Endothelial cell of umbilical vein (primary cell): Measurements from ENCODE around the gene ERICH3. TPM values are rescaled to one million over a fixed set of nuclear protein-coding genes. Genes with fewer than 3 reads are reported as not detected.

Source experiments
- BruUV-seq: library from RNA; stranded (reverse); fragments of 400-500 nt; replicated peaks from 2 replicates; lab custom pipeline; 2021; lab: Mats Ljungman, UMichigan
- CTCF ChIA-PET: fragments of 300-600, 350-600 bp; sonication (Branson Sonifier 250); formaldehyde crosslinking; loops from one replicate; lab custom pipeline; 2021; ENCODE audit warnings: antibody characterized with exemption, inconsistent platforms; lab: Charles Lee
- POLR2A ChIA-PET: fragments of 300-600, 350-600 bp; sonication (Branson Sonifier 250); formaldehyde crosslinking; loops from one replicate; lab custom pipeline; 2021; ENCODE audit warnings: antibody characterized with exemption, inconsistent platforms; lab: Charles Lee
- DNase-seq: peaks from one replicate; pipeline ENCODE4 v3.0.0-alpha.2; 2011; ENCODE audit warnings: low read depth, low spot score
- FAIRE-seq: peaks from 2 replicates; lab custom pipeline; 2011; peaks lifted over from hg19 to GRCh38; lab: Jason Lieb, UNC
- H2AFZ ChIP-seq: 2 replicates; pipeline ENCODE4 v1.6.0; 2012; ENCODE audit warnings: low read depth, low read length, control low read depth, inconsistent platforms
- H3K27ac ChIP-seq: 2 replicates; pipeline ENCODE4 v1.5.1; 2011; ENCODE audit warnings: low read depth, mild to moderate bottlenecking, control low read depth, low read length, moderate library complexity; ENCODE audit not compliant: insufficient read depth
- H3K27me3 ChIP-seq, 2 experiments: 2 replicates each; pipeline versions ENCODE4 v1.6.0 to v1.6.1; 2011; ENCODE audit warnings: low read length in 2 of 2, mixed read lengths in 1 of 2; ENCODE audit not compliant: control insufficient read depth in 2 of 2, insufficient read depth in 2 of 2
- H3K36me3 ChIP-seq, 2 experiments: 2 replicates in 1 of 2; 3 replicates in 1 of 2; pipeline ENCODE4 v1.5.1; 2011; ENCODE audit warnings: low read length in 2 of 2, mild to moderate bottlenecking in 1 of 2, moderate library complexity in 1 of 2; ENCODE audit not compliant: control insufficient read depth in 2 of 2, insufficient read depth in 2 of 2; ENCODE audit errors: extremely low read depth in 1 of 2
- H3K4me1 ChIP-seq: 3 replicates; pipeline ENCODE4 v1.5.1; 2011; ENCODE audit warnings: mild to moderate bottlenecking, low read length; ENCODE audit not compliant: control insufficient read depth, insufficient read depth; ENCODE audit errors: extremely low read depth
- H3K4me2 ChIP-seq: 2 replicates; pipeline ENCODE4 v1.6.1; 2011; ENCODE audit warnings: low read length, control low read depth, mixed read lengths; ENCODE audit not compliant: insufficient read depth
- H3K4me3 ChIP-seq, 3 experiments: fragments of 200-600 bp in 1 of 3; sonication (generic), shearing (Covaris generic) in 1 of 3; replicated peaks in 1 of 3; 2 replicates each; pipeline ENCODE4 v1.5.1; 2011 to 2016; ENCODE audit warnings: control low read depth in 3 of 3, low read length in 3 of 3, mild to moderate bottlenecking in 2 of 3, inconsistent platforms in 1 of 3, low read depth in 1 of 3, moderate library complexity in 1 of 3; ENCODE audit not compliant: insufficient read depth in 1 of 3
- H3K79me2 ChIP-seq: 2 replicates; pipeline ENCODE4 v1.6.0; 2012; ENCODE audit warnings: low read length, inconsistent platforms; ENCODE audit not compliant: control insufficient read depth, insufficient read depth
- H3K9ac ChIP-seq: replicated peaks from 2 replicates; pipeline ENCODE3; 2011; ENCODE audit warnings: low read length, control low read depth; ENCODE audit not compliant: insufficient read depth; ENCODE audit errors: extremely low read depth
- H3K9me1 ChIP-seq: replicated peaks from 3 replicates; pipeline ENCODE4 v1.6.0; 2011; ENCODE audit warnings: mild to moderate bottlenecking, low read length; ENCODE audit not compliant: control insufficient read depth, insufficient read depth; ENCODE audit errors: extremely low read depth
- H3K9me3 ChIP-seq: replicated peaks from 2 replicates; pipeline ENCODE4 v1.5.1; 2012; ENCODE audit warnings: low read length, inconsistent platforms; ENCODE audit not compliant: control insufficient read depth, insufficient read depth
- H4K20me1 ChIP-seq: replicated peaks from 2 replicates; pipeline ENCODE3; 2011; ENCODE audit warnings: mild to moderate bottlenecking, low read length; ENCODE audit not compliant: control insufficient read depth, insufficient read depth; ENCODE audit errors: extremely low read depth
- EZH2 ChIP-seq: IDR thresholded peaks from 2 replicates; pipeline ENCODE4 v1.6.1; 2012; ENCODE audit warnings: borderline replicate concordance, low read depth, mild to moderate bottlenecking, moderate library complexity, low read length, inconsistent platforms; ENCODE audit not compliant: severe bottlenecking
- FOS ChIP-seq: IDR thresholded peaks from 2 replicates; pipeline ENCODE4 v1.6.1; 2011; ENCODE audit warnings: mild to moderate bottlenecking, low read length, moderate library complexity, borderline replicate concordance; ENCODE audit not compliant: insufficient read depth
- GATA2 ChIP-seq: IDR thresholded peaks from 2 replicates; pipeline ENCODE4 v1.7.0; 2011; ENCODE audit warnings: low read depth, mild to moderate bottlenecking, moderate library complexity, mixed read lengths, low read length; ENCODE audit not compliant: insufficient read length, insufficient read depth
- JUN ChIP-seq: IDR thresholded peaks from 2 replicates; pipeline ENCODE4 v1.6.1; 2011; ENCODE audit warnings: borderline replicate concordance, low read depth; ENCODE audit not compliant: insufficient read length, insufficient read depth
- MYC ChIP-seq: IDR thresholded peaks from one replicate; pipeline ENCODE4 v1.6.1; 2011; ENCODE audit warnings: mild to moderate bottlenecking, low read depth, low read length
- POLR2A ChIP-seq: IDR thresholded peaks from 2 replicates; pipeline ENCODE4 v1.6.1; 2012; ENCODE audit warnings: low read depth, mild to moderate bottlenecking, control low read depth, low read length
- POLR2AphosphoS5 ChIP-seq: IDR thresholded peaks from 2 replicates; pipeline ENCODE4 v1.6.1; 2012; ENCODE audit warnings: low read depth, mild to moderate bottlenecking, control low read depth, low read length, moderate library complexity; ENCODE audit not compliant: insufficient read depth
- dilution Hi-C: fragments of 300-500 bp; cut with MboI; formaldehyde crosslinking; loops from one replicate; pipeline ENCODE4 v1.15.0; 2019; ENCODE audit warnings: low sequenced_read_pairs; ENCODE audit not compliant: extremely low pct_ligation_motif_present
- intact Hi-C: fragments of 100-400 bp; cut with micrococcal nuclease; formaldehyde crosslinking; loops from one replicate; pipeline ENCODE4 v1.10.0; 2022
- polyA plus RNA-seq, 4 experiments: library from polyadenylated mRNA; depleted of rRNA in 3 of 4; stranded (reverse) in 3 of 4; unstranded in 1 of 4; fragments of >200 nt; gene quantifications; 2 replicates each; pipeline versions ENCODE4 v1.2.1 to v1.2.3, GENCODE V29; 2011 to 2012; ENCODE audit warnings: missing spikeins in 1 of 4
- total RNA-seq: library from RNA; stranded (reverse); gene quantifications from 2 replicates; pipeline ENCODE4 v1.2.3, GENCODE V29; 2021
- TF ChIP-seq, protein P1 (sequence below), 2 donors: IDR thresholded peaks; 1 replicate in 1 of 2; 2 replicates in 1 of 2; pipeline ENCODE4 v1.5.1; 2011; ENCODE audit warnings: low read length in 2 of 2, mild to moderate bottlenecking in 2 of 2, moderate library complexity in 2 of 2, control low read depth in 1 of 2, inconsistent platforms in 1 of 2, low read depth in 1 of 2; ENCODE audit not compliant: insufficient read depth in 1 of 2; ENCODE audit errors: extremely low read depth in 1 of 2
- TF ChIP-seq, protein P2 (sequence below): IDR thresholded peaks from 2 replicates; pipeline ENCODE4 v1.6.1; 2011; ENCODE audit not compliant: insufficient read depth, insufficient read length

Gene ERICH3
- total and polyA plus RNA-seq, 2 donors (not counting 3 experiments of a cell fraction or from before 2014, with no cell fraction given) = not detected

DNA sequence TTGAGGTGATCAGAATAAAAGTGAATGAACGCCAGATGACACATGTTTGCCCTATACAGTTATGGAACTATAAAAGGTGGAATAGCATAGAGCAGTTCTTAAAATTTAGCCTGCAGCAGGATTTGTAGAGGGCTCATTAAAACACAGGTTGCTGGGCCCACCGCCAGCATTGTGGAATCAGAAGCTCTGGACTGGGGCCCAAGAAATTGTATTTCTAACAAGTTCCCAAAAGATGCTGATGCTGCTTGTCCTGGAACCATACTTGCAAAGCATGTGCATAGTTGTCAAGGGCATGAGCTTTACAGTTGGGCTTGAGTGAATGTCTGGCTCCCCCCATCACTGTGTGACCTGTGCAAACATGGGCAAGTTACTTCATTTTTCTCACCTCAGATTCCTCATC, 123.7 kb downstream of the ERICH3 start:
- Histone ChIP-seq H3K9me3 (no peaks in the 10 kb centered on the region), H4K20me1 (no peaks in the 10 kb centered on the region), H3K9ac (no peak overlapping the region), H3K4me3 (no peak overlapping the region), H3K4me1 (no peaks in the 10 kb centered on the region), H3K27me3 (no peaks in the 10 kb centered on the region), H3K27ac (no peak overlapping the region), H2AFZ (no peak overlapping the region), H3K36me3 (no peaks in the 10 kb centered on the region), H3K4me2 (no peak overlapping the region), H3K79me2 (no peaks in the 10 kb centered on the region), H3K9me1 (no peaks in the 10 kb centered on the region)
- dilution Hi-C loops = no loop called here
- intact Hi-C loops = no loop called here
- ChIA-PET POLR2A (no interaction called here), CTCF (no interaction called here)
- TF ChIP-seq EZH2 (no peak), JUN (no peak), FOS (no peak), GATA2 (no peak), POLR2A (no peak), MYC (no peak), POLR2AphosphoS5 (no peak)
- TF ChIP-seq, protein P1, sequence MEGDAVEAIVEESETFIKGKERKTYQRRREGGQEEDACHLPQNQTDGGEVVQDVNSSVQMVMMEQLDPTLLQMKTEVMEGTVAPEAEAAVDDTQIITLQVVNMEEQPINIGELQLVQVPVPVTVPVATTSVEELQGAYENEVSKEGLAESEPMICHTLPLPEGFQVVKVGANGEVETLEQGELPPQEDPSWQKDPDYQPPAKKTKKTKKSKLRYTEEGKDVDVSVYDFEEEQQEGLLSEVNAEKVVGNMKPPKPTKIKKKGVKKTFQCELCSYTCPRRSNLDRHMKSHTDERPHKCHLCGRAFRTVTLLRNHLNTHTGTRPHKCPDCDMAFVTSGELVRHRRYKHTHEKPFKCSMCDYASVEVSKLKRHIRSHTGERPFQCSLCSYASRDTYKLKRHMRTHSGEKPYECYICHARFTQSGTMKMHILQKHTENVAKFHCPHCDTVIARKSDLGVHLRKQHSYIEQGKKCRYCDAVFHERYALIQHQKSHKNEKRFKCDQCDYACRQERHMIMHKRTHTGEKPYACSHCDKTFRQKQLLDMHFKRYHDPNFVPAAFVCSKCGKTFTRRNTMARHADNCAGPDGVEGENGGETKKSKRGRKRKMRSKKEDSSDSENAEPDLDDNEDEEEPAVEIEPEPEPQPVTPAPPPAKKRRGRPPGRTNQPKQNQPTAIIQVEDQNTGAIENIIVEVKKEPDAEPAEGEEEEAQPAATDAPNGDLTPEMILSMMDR (IDR thresholded peaks at IDR 0.05; ENCODE audit: extremely low read depth in 1 of 2, insufficient read depth in 1 of 2, low read depth in 1 of 2, low read length in 2 of 2) = no peak
- TF ChIP-seq, protein P2, sequence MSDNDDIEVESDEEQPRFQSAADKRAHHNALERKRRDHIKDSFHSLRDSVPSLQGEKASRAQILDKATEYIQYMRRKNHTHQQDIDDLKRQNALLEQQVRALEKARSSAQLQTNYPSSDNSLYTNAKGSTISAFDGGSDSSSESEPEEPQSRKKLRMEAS = no peak
- no peak for DNase-seq
- no peak for FAIRE-seq
- BruUV-seq = no TSS peak
